ENCODE data around the gene EIF4E3. TPM values are rescaled to one million over a fixed set of nuclear protein-coding genes. Genes with fewer than 3 reads are reported as not detected.

The EIF4E3 gene
- 10 to 100 TPM; 83.9 to 90.4 TPM for total RNA-seq

- H3K4me3 Mint-ChIP-seq = peak within 1 kb of the TSS; percentile 93
- peak within 1 kb of the TSS; percentile 95 for H3K27ac Mint-ChIP-seq
- ChIA-PET CTCF (interaction anchor here (1.4 kb wide), 1 partner anchor 21 kb away, joined by 3 read pairs; no protein-coding TSS in a partner anchor), POLR2A (no interaction called here)
- H3K9me3 Mint-ChIP-seq = no peaks in the 10 kb centered on the region
- H3K4me1 Mint-ChIP-seq = peaks cover 66% of the 10 kb centered on the region
- H3K36me3 Mint-ChIP-seq (ENCODE audit: low read depth) = peaks cover 40% of the 10 kb centered on the region
- H3K27me3 Mint-ChIP-seq = no peaks in the 10 kb centered on the region
- peak; percentile 27 for DNase-seq
These were observed at the start of gene EIF4E3 for GRCh38 chr3:71725271-71725991. TSS of gene EIF4E3 (minus strand) at chr3:71725402. CDS start at chr3:71725367, 35 bp downstream.

GRCh38 chr3:71771884-71772283 lies 46.7 kb upstream of the EIF4E3 start:
- Mint-ChIP-seq H3K36me3 (ENCODE audit: low read depth) (no peaks in the 10 kb centered on the region), H3K4me3 (no peak overlapping the region), H3K9me3 (no peaks in the 10 kb centered on the region), H3K27me3 (peaks cover 13% of the 10 kb centered on the region), H3K27ac (no peak overlapping the region), H3K4me1 (peaks cover 4% of the 10 kb centered on the region)
- CTCF ChIA-PET = interaction anchor here (0.7 to 0.9 kb wide), 2 partner anchors 13 to 14 kb away, joined by 3 read pairs; no protein-coding TSS in a partner anchor
- DNase-seq = no peak
- POLR2A ChIA-PET = no interaction called here

GRCh38 chr3:71771126-71771525 lies 45.9 kb upstream of the EIF4E3 start:
- ChIA-PET CTCF (no interaction called here), POLR2A (no interaction called here)
- Mint-ChIP-seq H3K27me3 (peaks cover 13% of the 10 kb centered on the region), H3K36me3 (ENCODE audit: low read depth) (no peaks in the 10 kb centered on the region), H3K4me3 (no peak overlapping the region), H3K27ac (no peak overlapping the region), H3K9me3 (no peaks in the 10 kb centered on the region), H3K4me1 (peaks cover 4% of the 10 kb centered on the region)
- DNase-seq = no peak

- H3K9me3 Mint-ChIP-seq = no peaks in the 10 kb centered on the region
- ChIA-PET CTCF (interaction anchor here (0.6 kb wide), 2 partner anchors 79 kb away, joined by 3 to 4 read pairs; no protein-coding TSS in a partner anchor), POLR2A (no interaction called here)
- no peak for DNase-seq
- peaks cover 18% of the 10 kb centered on the region for H3K27me3 Mint-ChIP-seq
- H3K4me3 Mint-ChIP-seq = no peak overlapping the region
- H3K36me3 Mint-ChIP-seq (ENCODE audit: low read depth) = no peaks in the 10 kb centered on the region
- no peaks in the 10 kb centered on the region for H3K4me1 Mint-ChIP-seq
- no peak overlapping the region for H3K27ac Mint-ChIP-seq
These were observed 38.2 kb upstream of the EIF4E3 start for GRCh38 chr3:71763426-71763825.

GRCh38 chr3:71760140-71760539 lies 34.9 kb upstream of the EIF4E3 start:
- Mint-ChIP-seq H3K27me3 (peaks cover 43% of the 10 kb centered on the region), H3K4me3 (no peak overlapping the region), H3K4me1 (peaks cover 2% of the 10 kb centered on the region), H3K36me3 (ENCODE audit: low read depth) (no peaks in the 10 kb centered on the region), H3K9me3 (no peaks in the 10 kb centered on the region), H3K27ac (no peak overlapping the region)
- DNase-seq = no peak
- POLR2A ChIA-PET = no interaction called here
- CTCF ChIA-PET = interaction anchor here (0.7 kb wide), 1 partner anchor 1448 kb away, joined by 3 read pairs; no protein-coding TSS in a partner anchor

GRCh38 chr3:71759401-71759800 lies 34.2 kb upstream of the EIF4E3 start:
- POLR2A ChIA-PET = no interaction called here

GRCh38 chr3:71758091-71758490 lies 32.9 kb upstream of the EIF4E3 start:
- no peak overlapping the region for H3K27ac Mint-ChIP-seq
- ChIA-PET CTCF (interaction anchor here (0.5 kb wide), 1 partner anchor 14 kb away, joined by 3 read pairs; no protein-coding TSS in a partner anchor), POLR2A (no interaction called here)
- H3K27me3 Mint-ChIP-seq = peaks cover 45% of the 10 kb centered on the region
- peaks cover 4% of the 10 kb centered on the region for H3K4me1 Mint-ChIP-seq
- no peaks in the 10 kb centered on the region for H3K9me3 Mint-ChIP-seq
- no peak overlapping the region for H3K4me3 Mint-ChIP-seq
- no peaks in the 10 kb centered on the region for H3K36me3 Mint-ChIP-seq (ENCODE audit: low read depth)
- DNase-seq = no peak

More at GRCh38 chr3:71759401-71759800, 34.2 kb upstream of the EIF4E3 start:
- Mint-ChIP-seq H3K27me3 (peaks cover 47% of the 10 kb centered on the region), H3K4me1 (peaks cover 3% of the 10 kb centered on the region), H3K9me3 (no peaks in the 10 kb centered on the region), H3K4me3 (no peak overlapping the region), H3K36me3 (ENCODE audit: low read depth) (no peaks in the 10 kb centered on the region), H3K27ac (no peak overlapping the region)
- DNase-seq = no peak
- CTCF ChIA-PET = interaction anchor here (1.2 kb wide), 1 partner anchor 13 kb away, joined by 3 read pairs; no protein-coding TSS in a partner anchor

- H3K27ac Mint-ChIP-seq = no peak overlapping the region
- peak overlapping the region; percentile 47 for H3K4me3 Mint-ChIP-seq
- H3K27me3 Mint-ChIP-seq = peaks cover 59% of the 10 kb centered on the region
- DNase-seq = no peak
- peaks cover 8% of the 10 kb centered on the region for H3K4me1 Mint-ChIP-seq
- ChIA-PET POLR2A (no interaction called here), CTCF (no interaction called here)
- H3K36me3 Mint-ChIP-seq (ENCODE audit: low read depth) = no peaks in the 10 kb centered on the region
- no peaks in the 10 kb centered on the region for H3K9me3 Mint-ChIP-seq
These were observed 29.5 kb upstream of the EIF4E3 start for GRCh38 chr3:71754610-71755253.

- Mint-ChIP-seq H3K27me3 (peaks cover 54% of the 10 kb centered on the region), H3K9me3 (no peaks in the 10 kb centered on the region), H3K4me1 (peaks cover 8% of the 10 kb centered on the region), H3K4me3 (peak within 1 kb of the TSS; percentile 60), H3K27ac (peak within 1 kb of the TSS; percentile 19), H3K36me3 (ENCODE audit: low read depth) (no peaks in the 10 kb centered on the region)
- no peak for DNase-seq
- ChIA-PET POLR2A (no interaction called here), CTCF (no interaction called here)
These were observed 28.8 kb upstream of the EIF4E3 start, which contains the start of gene GPR27 for GRCh38 chr3:71753701-71754609. TSS of gene GPR27 (plus strand) at chr3:71753855. CDS start at chr3:71754050, 195 bp downstream.

GRCh38 chr3:71752831-71753700 lies 27.9 kb upstream of the EIF4E3 start:
- H3K9me3 Mint-ChIP-seq = no peaks in the 10 kb centered on the region
- peaks cover 8% of the 10 kb centered on the region for H3K4me1 Mint-ChIP-seq
- peak overlapping the region; percentile 60 for H3K4me3 Mint-ChIP-seq
- DNase-seq = no peak
- POLR2A ChIA-PET = no interaction called here
- CTCF ChIA-PET = no interaction called here
- no peaks in the 10 kb centered on the region for H3K36me3 Mint-ChIP-seq (ENCODE audit: low read depth)
- peaks cover 54% of the 10 kb centered on the region for H3K27me3 Mint-ChIP-seq
- peak overlapping the region; percentile 19 for H3K27ac Mint-ChIP-seq

- no peaks in the 10 kb centered on the region for H3K36me3 Mint-ChIP-seq (ENCODE audit: low read depth)
- no peak overlapping the region for H3K27ac Mint-ChIP-seq
- ChIA-PET CTCF (no interaction called here), POLR2A (no interaction called here)
- no peak for DNase-seq
- no peak overlapping the region for H3K4me3 Mint-ChIP-seq
- no peaks in the 10 kb centered on the region for H3K9me3 Mint-ChIP-seq
- peaks cover 41% of the 10 kb centered on the region for H3K27me3 Mint-ChIP-seq
- H3K4me1 Mint-ChIP-seq = peaks cover 8% of the 10 kb centered on the region
These were observed 26.4 kb upstream of the EIF4E3 start for GRCh38 chr3:71751602-71752001.

GRCh38 chr3:71744738-71745137 lies 19.5 kb upstream of the EIF4E3 start:
- H3K9me3 Mint-ChIP-seq = peaks cover 32% of the 10 kb centered on the region
- POLR2A ChIA-PET = no interaction called here
- CTCF ChIA-PET = no interaction called here
- peaks cover 11% of the 10 kb centered on the region for H3K27me3 Mint-ChIP-seq
- H3K27ac Mint-ChIP-seq = no peak overlapping the region
- peaks cover 7% of the 10 kb centered on the region for H3K36me3 Mint-ChIP-seq (ENCODE audit: low read depth)
- no peak for DNase-seq
- H3K4me1 Mint-ChIP-seq = no peaks in the 10 kb centered on the region
- no peak overlapping the region for H3K4me3 Mint-ChIP-seq

All from activated CD4-positive, alpha-beta T cell treated with anti-CD3 and anti-CD28 coated beads, Interleukin-2, amount 10 ng/mL, durations not matched to agents 7 days and 5 days (primary cell).